Testis (tissue), 2 donors: ENCODE data around the gene PRM3.

ENCODE experiments used
- POLR2A ChIP-seq: fragments of 450-650 bp; IDR thresholded peaks from one replicate; pipeline ENCODE4 v1.6.1; 2017; ENCODE audit warnings: antibody characterized with exemption, mild to moderate bottlenecking, moderate library complexity
- TF ChIP-seq, protein P1 (sequence below), 3 experiments: fragments of 450-650 bp in 2 of 3; fragments of 200-600 bp in 1 of 3; sonication (generic) in 1 of 3; IDR thresholded peaks; one replicate each; pipeline ENCODE4 v1.5.1; 2016 to 2019; ENCODE audit warnings: antibody characterized with exemption in 3 of 3, mild to moderate bottlenecking in 2 of 3, moderate library complexity in 1 of 3

DNA sequence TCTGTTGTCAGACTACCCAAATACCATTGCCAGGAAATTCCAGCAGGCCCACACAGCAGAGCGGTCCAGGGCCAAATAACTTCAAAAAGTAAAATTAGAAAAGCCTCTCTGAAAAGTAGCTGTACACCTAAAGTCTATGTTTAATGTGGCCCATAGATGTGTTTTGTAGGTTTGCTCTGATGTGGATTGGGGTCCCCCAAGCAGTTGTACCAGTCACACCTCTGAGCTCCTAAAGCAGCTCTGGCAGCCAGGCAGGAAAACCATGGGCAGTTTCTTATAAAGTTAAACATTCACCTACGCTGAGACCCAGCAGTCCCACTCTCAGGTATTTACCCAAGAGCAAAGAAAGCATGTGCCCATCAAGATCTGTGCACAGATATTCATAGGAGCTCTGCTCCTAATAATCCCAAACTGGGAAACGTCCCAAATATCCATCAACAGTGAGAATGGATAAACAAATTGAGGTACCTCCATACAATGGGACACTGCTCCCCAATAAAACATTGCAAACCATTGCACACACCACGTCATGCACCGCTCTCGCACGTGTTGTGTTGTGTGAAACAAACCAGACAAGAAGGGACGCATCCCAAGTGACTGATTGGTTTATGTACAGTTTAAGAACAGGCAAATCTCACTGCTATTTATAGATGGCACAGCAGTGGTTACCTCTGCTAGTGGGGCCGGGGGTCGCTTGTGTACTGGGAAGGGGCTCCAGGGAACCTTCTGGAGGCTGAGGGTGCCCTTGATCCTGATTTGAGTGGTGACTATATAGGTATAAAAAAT is 23.5 kb upstream of the PRM3 start:
- TF ChIP-seq, protein P1, sequence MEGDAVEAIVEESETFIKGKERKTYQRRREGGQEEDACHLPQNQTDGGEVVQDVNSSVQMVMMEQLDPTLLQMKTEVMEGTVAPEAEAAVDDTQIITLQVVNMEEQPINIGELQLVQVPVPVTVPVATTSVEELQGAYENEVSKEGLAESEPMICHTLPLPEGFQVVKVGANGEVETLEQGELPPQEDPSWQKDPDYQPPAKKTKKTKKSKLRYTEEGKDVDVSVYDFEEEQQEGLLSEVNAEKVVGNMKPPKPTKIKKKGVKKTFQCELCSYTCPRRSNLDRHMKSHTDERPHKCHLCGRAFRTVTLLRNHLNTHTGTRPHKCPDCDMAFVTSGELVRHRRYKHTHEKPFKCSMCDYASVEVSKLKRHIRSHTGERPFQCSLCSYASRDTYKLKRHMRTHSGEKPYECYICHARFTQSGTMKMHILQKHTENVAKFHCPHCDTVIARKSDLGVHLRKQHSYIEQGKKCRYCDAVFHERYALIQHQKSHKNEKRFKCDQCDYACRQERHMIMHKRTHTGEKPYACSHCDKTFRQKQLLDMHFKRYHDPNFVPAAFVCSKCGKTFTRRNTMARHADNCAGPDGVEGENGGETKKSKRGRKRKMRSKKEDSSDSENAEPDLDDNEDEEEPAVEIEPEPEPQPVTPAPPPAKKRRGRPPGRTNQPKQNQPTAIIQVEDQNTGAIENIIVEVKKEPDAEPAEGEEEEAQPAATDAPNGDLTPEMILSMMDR (IDR thresholded peaks at IDR 0.05): no peak
- TF ChIP-seq POLR2A: no peak
